HepG2 (cell line): ENCODE measurements around the gene PDP2. TPM values are rescaled to one million over a fixed set of nuclear protein-coding genes. Genes with fewer than 3 reads are reported as not detected.

Source experiments
- BHLHE40 ChIP-seq: IDR thresholded peaks from 2 replicates; pipeline ENCODE4 v1.6.1; 2011; ENCODE audit warnings: low read length, improper control_type of control experiment
- BRCA1 ChIP-seq: sonication (generic); formaldehyde crosslinking; IDR thresholded peaks from 2 replicates; pipeline ENCODE4 v1.4.0; 2020; ENCODE audit warnings: missing genetic modification reagents
- FOXO1 ChIP-seq: sonication (generic); formaldehyde crosslinking; IDR thresholded peaks from 2 replicates; pipeline ENCODE4 v1.4.0; 2020; ENCODE audit warnings: missing genetic modification reagents
- GZF1 ChIP-seq: sonication (generic); formaldehyde crosslinking; IDR thresholded peaks from 2 replicates; pipeline ENCODE4 v1.5.1; 2020; ENCODE audit warnings: mild to moderate bottlenecking, missing genetic modification reagents
- KDM1A ChIP-seq: IDR thresholded peaks from 2 replicates; pipeline ENCODE4 v1.6.1; 2016; ENCODE audit warnings: missing compliant biosample characterization
- MYNN ChIP-seq: sonication (generic); formaldehyde crosslinking; IDR thresholded peaks from 2 replicates; pipeline ENCODE4 v1.4.0; 2020; ENCODE audit warnings: mild to moderate bottlenecking, low read depth, missing genetic modification reagents
- SNRNP70 ChIP-seq: fragments of 200-400 bp; formaldehyde crosslinking; IDR thresholded peaks from 2 replicates; pipeline ENCODE4 v1.6.1; 2017; ENCODE audit warnings: mild to moderate bottlenecking, low read depth, low read length, moderate library complexity
- ZC3H4 ChIP-seq: sonication (generic); formaldehyde crosslinking; IDR thresholded peaks from 2 replicates; pipeline ENCODE4 v1.4.0; 2020; ENCODE audit warnings: missing genetic modification reagents, borderline replicate concordance
- ZNF274 ChIP-seq: sonication (generic); formaldehyde crosslinking; IDR thresholded peaks from 2 replicates; pipeline ENCODE4 v1.5.1; 2020; ENCODE audit warnings: mild to moderate bottlenecking, missing genetic modification reagents
- ZNF75D ChIP-seq: sonication (generic); formaldehyde crosslinking; IDR thresholded peaks from 2 replicates; pipeline ENCODE4 v1.8.1; 2023; ENCODE audit warnings: missing genetic modification reagents, mild to moderate bottlenecking, borderline replicate concordance
- ZNF773 ChIP-seq: sonication (generic); formaldehyde crosslinking; IDR thresholded peaks from 2 replicates; pipeline ENCODE4 v1.4.0; 2020; ENCODE audit warnings: missing genetic modification reagents, borderline replicate concordance
- ZNF816 ChIP-seq: sonication (generic); formaldehyde crosslinking; IDR thresholded peaks from 2 replicates; pipeline ENCODE4 v1.8.0; 2022; ENCODE audit warnings: missing genetic modification reagents, mild to moderate bottlenecking, borderline replicate concordance
- polyA plus RNA-seq, 8 experiments: library from polyadenylated mRNA; depleted of rRNA in 3 of 8; stranded (reverse) in 7 of 8; unstranded in 1 of 8; fragments of >200 nt; fragmentation: Illumina TruSeq in 4 of 8; extraction: Trizol in 4 of 8; gene quantifications; 2 replicates each; pipeline versions ENCODE4 v1.2.1 to v1.2.3, GENCODE V29; 2011 to 2016; ENCODE audit warnings: low read depth in 4 of 8, missing spikeins in 1 of 8, mixed read lengths in 1 of 8; ENCODE audit not compliant: insufficient read depth in 1 of 8
- total RNA-seq, 5 experiments: library from RNA; depleted of rRNA; stranded (reverse); fragments of >200 nt; fragmentation: Illumina TruSeq; extraction: Trizol; gene quantifications; 2 replicates each; pipeline ENCODE4 v1.2.3, GENCODE V29; 2016; ENCODE audit warnings: low read depth in 1 of 5
- TF ChIP-seq, protein P1 (sequence below): sonication (generic); formaldehyde crosslinking; IDR thresholded peaks from 2 replicates; pipeline ENCODE4 v1.4.0; 2020; ENCODE audit warnings: mild to moderate bottlenecking, missing genetic modification reagents, borderline replicate concordance
- TF ChIP-seq, protein P2 (sequence below): sonication (generic); formaldehyde crosslinking; IDR thresholded peaks from 2 replicates; pipeline ENCODE4 v1.4.0; 2020; ENCODE audit warnings: missing genetic modification reagents
- TF ChIP-seq, protein P3 (sequence below): IDR thresholded peaks from 2 replicates; pipeline ENCODE4 v1.6.1; 2016
- TF ChIP-seq, protein P4 (sequence below): sonication (generic); formaldehyde crosslinking; IDR thresholded peaks from 2 replicates; pipeline ENCODE4 v1.4.0; 2020; ENCODE audit warnings: missing genetic modification reagents, mild to moderate bottlenecking, borderline replicate concordance

PDP2 gene
- total and polyA plus RNA-seq, 2 of the 13 experiments (the other 11 are each of a cell fraction or from before 2014, with no cell fraction given): 12.8 to 15.8 TPM

DNA sequence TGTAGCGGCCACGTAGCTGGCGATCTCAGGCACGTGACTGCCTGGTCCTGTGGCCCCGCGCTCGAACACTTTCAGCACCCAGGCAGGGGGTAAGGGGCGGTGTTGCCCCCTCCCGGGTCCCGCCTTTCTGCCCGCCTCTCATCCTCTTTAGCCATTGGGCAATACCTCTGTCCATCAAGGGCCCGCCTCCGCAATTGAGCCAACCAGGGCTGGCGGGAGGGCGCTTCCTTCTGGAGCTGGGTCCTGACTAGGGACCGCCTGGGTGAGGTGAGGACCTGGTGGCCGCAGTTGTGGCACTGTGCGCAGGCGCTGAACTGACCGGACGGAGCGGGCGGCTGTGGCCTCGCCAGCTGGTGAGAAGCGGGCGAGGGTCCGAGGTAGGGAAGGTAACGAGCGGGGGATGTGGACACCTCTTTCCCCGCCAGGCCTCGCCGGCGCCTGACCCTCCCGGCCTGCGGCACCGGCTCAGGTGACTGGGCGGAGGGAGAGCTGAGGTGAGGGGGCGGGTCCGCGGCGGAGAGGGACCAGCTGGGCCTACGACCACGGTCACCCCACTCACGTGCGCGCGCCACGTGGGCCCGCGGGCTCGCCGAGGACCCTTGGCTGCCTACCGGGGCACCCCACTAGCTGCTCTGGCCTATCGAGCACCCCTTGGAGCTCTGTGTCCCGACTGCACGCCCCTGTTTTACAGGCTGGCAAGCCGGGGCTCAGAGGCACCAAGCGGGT, at the start of gene PDP2 (continued):
- TF ChIP-seq, protein P1, sequence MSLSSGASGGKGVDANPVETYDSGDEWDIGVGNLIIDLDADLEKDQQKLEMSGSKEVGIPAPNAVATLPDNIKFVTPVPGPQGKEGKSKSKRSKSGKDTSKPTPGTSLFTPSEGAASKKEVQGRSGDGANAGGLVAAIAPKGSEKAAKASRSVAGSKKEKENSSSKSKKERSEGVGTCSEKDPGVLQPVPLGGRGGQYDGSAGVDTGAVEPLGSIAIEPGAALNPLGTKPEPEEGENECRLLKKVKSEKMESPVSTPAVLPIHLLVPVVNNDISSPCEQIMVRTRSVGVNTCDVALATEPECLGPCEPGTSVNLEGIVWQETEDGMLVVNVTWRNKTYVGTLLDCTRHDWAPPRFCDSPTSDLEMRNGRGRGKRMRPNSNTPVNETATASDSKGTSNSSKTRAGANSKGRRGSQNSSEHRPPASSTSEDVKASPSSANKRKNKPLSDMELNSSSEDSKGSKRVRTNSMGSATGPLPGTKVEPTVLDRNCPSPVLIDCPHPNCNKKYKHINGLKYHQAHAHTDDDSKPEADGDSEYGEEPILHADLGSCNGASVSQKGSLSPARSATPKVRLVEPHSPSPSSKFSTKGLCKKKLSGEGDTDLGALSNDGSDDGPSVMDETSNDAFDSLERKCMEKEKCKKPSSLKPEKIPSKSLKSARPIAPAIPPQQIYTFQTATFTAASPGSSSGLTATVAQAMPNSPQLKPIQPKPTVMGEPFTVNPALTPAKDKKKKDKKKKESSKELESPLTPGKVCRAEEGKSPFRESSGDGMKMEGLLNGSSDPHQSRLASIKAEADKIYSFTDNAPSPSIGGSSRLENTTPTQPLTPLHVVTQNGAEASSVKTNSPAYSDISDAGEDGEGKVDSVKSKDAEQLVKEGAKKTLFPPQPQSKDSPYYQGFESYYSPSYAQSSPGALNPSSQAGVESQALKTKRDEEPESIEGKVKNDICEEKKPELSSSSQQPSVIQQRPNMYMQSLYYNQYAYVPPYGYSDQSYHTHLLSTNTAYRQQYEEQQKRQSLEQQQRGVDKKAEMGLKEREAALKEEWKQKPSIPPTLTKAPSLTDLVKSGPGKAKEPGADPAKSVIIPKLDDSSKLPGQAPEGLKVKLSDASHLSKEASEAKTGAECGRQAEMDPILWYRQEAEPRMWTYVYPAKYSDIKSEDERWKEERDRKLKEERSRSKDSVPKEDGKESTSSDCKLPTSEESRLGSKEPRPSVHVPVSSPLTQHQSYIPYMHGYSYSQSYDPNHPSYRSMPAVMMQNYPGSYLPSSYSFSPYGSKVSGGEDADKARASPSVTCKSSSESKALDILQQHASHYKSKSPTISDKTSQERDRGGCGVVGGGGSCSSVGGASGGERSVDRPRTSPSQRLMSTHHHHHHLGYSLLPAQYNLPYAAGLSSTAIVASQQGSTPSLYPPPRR (CRISPR knock-in tag): peak; percentile 63
- TF ChIP-seq SNRNP70: no peak
- TF ChIP-seq, protein P2, sequence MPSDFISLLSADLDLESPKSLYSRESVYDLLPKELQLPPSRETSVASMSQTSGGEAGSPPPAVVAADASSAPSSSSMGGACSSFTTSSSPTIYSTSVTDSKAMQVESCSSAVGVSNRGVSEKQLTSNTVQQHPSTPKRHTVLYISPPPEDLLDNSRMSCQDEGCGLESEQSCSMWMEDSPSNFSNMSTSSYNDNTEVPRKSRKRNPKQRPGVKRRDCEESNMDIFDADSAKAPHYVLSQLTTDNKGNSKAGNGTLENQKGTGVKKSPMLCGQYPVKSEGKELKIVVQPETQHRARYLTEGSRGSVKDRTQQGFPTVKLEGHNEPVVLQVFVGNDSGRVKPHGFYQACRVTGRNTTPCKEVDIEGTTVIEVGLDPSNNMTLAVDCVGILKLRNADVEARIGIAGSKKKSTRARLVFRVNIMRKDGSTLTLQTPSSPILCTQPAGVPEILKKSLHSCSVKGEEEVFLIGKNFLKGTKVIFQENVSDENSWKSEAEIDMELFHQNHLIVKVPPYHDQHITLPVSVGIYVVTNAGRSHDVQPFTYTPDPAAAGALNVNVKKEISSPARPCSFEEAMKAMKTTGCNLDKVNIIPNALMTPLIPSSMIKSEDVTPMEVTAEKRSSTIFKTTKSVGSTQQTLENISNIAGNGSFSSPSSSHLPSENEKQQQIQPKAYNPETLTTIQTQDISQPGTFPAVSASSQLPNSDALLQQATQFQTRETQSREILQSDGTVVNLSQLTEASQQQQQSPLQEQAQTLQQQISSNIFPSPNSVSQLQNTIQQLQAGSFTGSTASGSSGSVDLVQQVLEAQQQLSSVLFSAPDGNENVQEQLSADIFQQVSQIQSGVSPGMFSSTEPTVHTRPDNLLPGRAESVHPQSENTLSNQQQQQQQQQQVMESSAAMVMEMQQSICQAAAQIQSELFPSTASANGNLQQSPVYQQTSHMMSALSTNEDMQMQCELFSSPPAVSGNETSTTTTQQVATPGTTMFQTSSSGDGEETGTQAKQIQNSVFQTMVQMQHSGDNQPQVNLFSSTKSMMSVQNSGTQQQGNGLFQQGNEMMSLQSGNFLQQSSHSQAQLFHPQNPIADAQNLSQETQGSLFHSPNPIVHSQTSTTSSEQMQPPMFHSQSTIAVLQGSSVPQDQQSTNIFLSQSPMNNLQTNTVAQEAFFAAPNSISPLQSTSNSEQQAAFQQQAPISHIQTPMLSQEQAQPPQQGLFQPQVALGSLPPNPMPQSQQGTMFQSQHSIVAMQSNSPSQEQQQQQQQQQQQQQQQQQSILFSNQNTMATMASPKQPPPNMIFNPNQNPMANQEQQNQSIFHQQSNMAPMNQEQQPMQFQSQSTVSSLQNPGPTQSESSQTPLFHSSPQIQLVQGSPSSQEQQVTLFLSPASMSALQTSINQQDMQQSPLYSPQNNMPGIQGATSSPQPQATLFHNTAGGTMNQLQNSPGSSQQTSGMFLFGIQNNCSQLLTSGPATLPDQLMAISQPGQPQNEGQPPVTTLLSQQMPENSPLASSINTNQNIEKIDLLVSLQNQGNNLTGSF (CRISPR knock-in tag): peak; percentile 87
- TF ChIP-seq, protein P3, sequence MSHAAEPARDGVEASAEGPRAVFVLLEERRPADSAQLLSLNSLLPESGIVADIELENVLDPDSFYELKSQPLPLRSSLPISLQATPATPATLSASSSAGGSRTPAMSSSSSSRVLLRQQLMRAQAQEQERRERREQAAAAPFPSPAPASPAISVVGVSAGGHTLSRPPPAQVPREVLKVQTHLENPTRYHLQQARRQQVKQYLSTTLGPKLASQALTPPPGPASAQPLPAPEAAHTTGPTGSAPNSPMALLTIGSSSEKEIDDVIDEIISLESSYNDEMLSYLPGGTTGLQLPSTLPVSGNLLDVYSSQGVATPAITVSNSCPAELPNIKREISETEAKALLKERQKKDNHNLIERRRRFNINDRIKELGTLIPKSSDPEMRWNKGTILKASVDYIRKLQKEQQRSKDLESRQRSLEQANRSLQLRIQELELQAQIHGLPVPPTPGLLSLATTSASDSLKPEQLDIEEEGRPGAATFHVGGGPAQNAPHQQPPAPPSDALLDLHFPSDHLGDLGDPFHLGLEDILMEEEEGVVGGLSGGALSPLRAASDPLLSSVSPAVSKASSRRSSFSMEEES (CRISPR knock-in tag): peak; percentile 44
- TF ChIP-seq ZNF75D (CRISPR knock-in tag): peak; percentile 83; the same call in 1 of the 2 replicates
- TF ChIP-seq ZNF773: peak; percentile 74
- TF ChIP-seq FOXO1 (CRISPR knock-in tag): 0 out of 2 replicates have a peak, but pooled peaks have one; percentile 74
- TF ChIP-seq GZF1 (CRISPR knock-in tag): 0 out of 2 replicates have a peak, but pooled peaks have one; percentile 80
- peak; percentile 92; the same call in 1 of the 2 replicates for TF ChIP-seq ZNF274 (CRISPR knock-in tag)
- TF ChIP-seq MYNN (CRISPR knock-in tag): peak; percentile 96
- peak; percentile 72; the same call in 1 of the 2 replicates for TF ChIP-seq ZC3H4 (CRISPR knock-in tag)
- TF ChIP-seq BRCA1 (CRISPR knock-in tag): peak; percentile 69; the same call in 1 of the 2 replicates
- TF ChIP-seq ZNF816 (CRISPR knock-in tag): peak; percentile 30; the same call in 1 of the 2 replicates
- no peak for TF ChIP-seq KDM1A (CRISPR knock-in tag)
- TF ChIP-seq BHLHE40: peak; percentile 94
- TF ChIP-seq, protein P4, sequence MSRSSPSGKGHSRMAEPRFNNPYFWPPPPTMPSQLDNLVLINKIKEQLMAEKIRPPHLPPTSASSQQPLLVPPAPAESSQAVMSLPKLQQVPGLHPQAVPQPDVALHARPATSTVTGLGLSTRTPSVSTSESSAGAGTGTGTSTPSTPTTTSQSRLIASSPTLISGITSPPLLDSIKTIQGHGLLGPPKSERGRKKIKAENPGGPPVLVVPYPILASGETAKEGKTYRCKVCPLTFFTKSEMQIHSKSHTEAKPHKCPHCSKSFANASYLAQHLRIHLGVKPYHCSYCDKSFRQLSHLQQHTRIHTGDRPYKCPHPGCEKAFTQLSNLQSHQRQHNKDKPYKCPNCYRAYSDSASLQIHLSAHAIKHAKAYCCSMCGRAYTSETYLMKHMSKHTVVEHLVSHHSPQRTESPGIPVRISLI (CRISPR knock-in tag): peak; percentile 56; the same call in 1 of the 2 replicates
